Measurements from ENCODE around the gene MSANTD1.

MSANTD1 gene

DNA sequence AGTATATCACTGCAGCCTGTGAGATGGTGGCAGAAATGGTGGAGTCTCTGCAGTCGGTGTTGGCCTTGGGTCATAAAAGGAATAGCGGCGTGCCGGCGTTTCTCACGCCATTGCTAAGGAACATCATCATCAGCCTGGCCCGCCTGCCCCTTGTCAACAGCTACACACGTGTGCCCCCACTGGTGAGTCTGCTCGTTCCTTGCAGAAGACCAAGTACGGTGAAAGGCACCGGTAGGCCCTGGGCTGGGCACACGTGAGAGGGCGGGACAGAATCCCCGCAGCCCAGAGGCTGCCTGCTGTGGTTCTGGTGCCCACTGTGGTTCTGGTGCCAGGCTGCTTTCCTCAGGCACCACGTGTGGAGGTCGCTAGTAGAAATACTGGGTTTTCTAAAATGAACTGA lies 31.2 kb upstream of the MSANTD1 start:
- DNase-seq = no peak

GRCh38 chr4:3218824-3219760 lies 29.9 kb upstream of the MSANTD1 start:
- no peak for DNase-seq

- DNase-seq = no peak
Measured at GRCh38 chr4:3219761-3220475, 29.0 kb upstream of the MSANTD1 start.

GRCh38 chr4:3220476-3221183 lies 28.3 kb upstream of the MSANTD1 start:
- DNase-seq = no peak

DNA sequence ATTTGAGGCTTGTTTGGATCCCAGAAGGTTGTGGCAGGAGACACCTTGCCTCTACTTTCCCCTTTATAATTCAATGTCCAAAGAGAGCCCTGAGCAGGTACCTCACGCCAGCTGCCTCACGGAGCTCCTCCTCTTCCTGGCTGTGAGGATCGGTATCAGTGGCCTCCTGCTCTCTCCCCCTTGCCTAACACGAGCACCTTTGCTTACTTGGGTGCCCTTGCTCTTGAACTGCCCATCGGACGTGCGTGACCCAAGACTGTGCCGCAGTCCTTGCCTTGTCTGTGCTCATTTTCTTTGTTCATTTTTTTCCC lies 27.8 kb upstream of the MSANTD1 start:
- no peak for DNase-seq

GRCh38 chr4:3221996-3222395 lies 27.0 kb upstream of the MSANTD1 start:
- DNase-seq = no peak

- DNase-seq = no peak
Measured at GRCh38 chr4:3223346-3223745, 25.6 kb upstream of the MSANTD1 start.

GRCh38 chr4:3223956-3224748 lies 24.8 kb upstream of the MSANTD1 start:
- DNase-seq = no peak

GRCh38 chr4:3225071-3225850 lies 23.7 kb upstream of the MSANTD1 start:
- DNase-seq = no peak

DNA sequence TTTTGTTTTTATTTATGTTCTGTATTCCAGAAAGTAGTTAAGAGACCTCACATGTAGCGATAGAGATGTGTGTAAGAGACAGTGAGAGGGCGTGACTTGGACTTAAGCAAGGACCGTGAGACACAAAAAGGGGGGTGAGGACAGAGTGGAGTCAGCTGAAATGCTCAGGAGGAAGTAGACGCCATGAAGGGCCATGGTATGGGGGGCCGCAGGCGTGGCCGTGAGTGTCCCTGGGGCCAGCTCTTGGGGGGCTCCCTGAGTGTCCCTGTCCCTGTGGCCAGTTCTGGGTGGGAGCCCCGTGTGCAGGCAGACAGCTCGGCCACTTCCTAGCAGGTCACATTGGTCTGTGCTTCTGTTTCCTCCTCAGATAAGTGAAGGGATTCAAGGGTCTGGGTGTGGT lies 23.0 kb upstream of the MSANTD1 start:
- no peak for DNase-seq

- DNase-seq = no peak
Measured at GRCh38 chr4:3226467-3226866, 22.5 kb upstream of the MSANTD1 start.

DNA sequence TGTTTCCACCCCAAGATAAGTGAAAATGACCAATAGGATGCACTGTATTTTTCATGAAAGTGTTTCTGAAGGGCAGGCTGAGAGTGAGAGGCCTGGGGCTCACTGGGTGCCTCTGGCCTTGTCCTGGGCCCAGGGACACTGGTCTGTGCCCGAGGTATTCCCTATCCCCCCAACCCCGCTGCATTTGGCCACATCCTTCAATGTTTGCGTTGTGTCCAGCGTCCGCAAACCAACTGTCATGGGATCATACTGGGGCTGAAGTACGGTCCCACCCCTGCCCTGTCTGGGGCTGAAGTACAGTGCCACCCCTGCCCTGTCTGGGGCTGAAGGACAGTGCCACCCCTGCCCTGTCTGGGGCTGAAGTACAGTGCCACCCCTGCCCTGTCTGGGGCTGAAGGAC lies 22.0 kb upstream of the MSANTD1 start:
- DNase-seq = no peak

DNA sequence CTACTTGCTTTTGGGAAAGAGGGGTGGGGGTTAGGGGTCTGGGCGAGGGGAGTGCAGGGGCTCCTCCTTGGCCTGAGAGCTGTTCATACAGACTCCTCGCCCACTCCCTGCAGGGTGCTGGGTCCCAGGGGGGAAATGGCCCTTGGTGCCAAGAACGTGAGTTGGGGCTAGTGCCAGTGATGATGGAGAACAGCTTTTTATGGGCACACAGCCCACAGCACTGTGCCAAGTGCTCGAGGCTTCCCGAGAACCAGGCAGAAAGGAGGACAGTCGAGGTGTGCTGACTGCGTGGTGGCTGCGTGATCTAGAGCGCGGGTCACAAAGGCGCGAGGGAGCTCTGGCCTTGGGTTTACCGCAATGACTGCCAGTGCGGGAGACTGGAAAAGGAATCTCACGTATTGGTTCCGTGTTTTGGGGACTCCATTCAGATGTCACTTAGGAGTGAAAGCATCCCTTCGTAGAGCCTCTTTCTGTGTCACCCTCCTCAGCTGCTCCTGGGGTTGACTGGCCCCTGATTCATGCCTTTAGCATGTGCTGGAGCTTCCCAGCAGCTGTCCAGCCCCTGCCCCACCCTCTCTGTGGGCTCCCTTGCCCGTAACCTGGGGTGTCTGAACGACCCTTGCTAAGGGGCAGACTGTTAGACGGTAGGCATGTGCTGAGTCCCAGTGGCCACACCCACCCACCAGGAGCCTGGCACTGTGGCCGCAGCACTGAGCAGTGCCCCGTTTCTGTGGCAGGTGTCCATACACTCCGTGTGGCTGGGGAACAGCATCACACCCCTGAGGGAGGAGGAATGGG lies 20.9 kb upstream of the MSANTD1 start:
- no peak for DNase-seq

DNA sequence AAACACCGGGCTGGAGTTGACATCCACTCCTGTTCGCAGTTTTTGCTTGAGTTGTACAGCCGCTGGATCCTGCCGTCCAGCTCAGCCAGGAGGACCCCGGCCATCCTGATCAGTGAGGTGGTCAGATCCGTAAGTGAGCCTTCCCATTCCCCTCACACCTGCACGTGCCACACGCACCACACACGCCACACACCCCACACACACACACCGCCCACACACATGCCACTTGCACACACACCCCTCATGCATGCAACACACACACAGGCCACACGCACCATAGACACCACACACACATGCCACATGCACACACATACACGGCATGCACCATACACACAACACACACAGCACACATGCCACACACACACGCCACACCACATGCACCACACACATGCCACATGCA lies 20.1 kb upstream of the MSANTD1 start:
- no peak for DNase-seq

DNA sequence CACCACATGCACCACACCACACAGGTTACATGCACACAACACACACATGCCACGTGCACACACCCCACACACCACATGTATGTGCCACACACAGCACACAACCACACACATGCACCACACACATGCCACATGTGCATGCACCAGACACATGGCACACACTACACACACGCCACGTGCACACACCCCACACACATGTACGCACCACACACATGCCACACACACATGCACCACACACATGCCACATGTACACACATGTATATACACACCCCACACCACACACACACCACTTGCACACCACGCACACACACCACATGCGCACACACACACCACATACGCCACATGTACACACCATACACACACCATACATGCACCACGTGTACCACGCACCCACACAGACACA lies 19.6 kb upstream of the MSANTD1 start:
- no peak for DNase-seq

- DNase-seq = no peak
Measured at GRCh38 chr4:3229964-3230363, 19.0 kb upstream of the MSANTD1 start.

DNA sequence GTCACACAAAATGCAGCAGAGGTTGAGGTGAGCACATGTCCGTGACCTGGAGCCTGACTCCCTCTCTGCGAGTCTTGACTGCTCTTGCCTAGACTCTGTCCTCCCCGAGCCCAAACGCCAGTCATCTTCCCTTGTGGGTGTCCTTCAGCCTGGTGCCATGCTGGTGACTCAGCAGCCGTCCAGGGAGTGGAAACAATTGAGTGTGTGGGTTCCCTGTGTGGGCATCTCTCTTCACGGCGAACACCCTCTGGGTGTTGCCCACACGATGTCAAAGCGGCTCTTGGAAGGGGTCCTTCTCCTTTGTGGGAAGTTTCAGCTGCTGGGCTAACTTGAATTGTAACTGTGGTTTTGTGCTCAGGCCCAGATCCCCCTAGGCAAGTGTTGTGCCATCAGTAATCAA lies 17.5 kb upstream of the MSANTD1 start:
- DNase-seq = no peak

GRCh38 chr4:3232001-3232400 lies 17.0 kb upstream of the MSANTD1 start:
- no peak for DNase-seq

GRCh38 chr4:3232871-3233271 lies 16.1 kb upstream of the MSANTD1 start:
- no peak for DNase-seq

GRCh38 chr4:3233391-3234071 lies 15.4 kb upstream of the MSANTD1 start:
- no peak for DNase-seq
